ENCODE measurements around the gene E2F7.

E2F7 gene

GRCh38 chr12:77044721-77045120, 20.6 kb downstream of the E2F7 start:
- H3K27ac ChIP-seq (ENCODE audit: low read depth, low read length): no peak overlapping the region
- H3K27me3 ChIP-seq (ENCODE audit: control insufficient read depth in 1 of 2, insufficient read depth in 2 of 2, low read length in 2 of 2): no peaks in the 10 kb centered on the region
- no peak overlapping the region for H3K4me3 ChIP-seq (ENCODE audit: low read depth in 1 of 2, low read length in 2 of 2)
- no peaks in the 10 kb centered on the region for H3K9me3 ChIP-seq (ENCODE audit: low read length)
- H3K4me1 ChIP-seq (ENCODE audit: insufficient read depth, low read length): no peaks in the 10 kb centered on the region
- H3K9ac ChIP-seq (ENCODE audit: low read length): no peak overlapping the region
- no peaks in the 10 kb centered on the region for H3K36me3 ChIP-seq (ENCODE audit: insufficient read depth, low read length)

- no peaks in the 10 kb centered on the region for H3K4me1 ChIP-seq (ENCODE audit: insufficient read depth, low read length)
- H3K27me3 ChIP-seq (ENCODE audit: control insufficient read depth in 1 of 2, insufficient read depth in 2 of 2, low read length in 2 of 2): no peaks in the 10 kb centered on the region
- no peak overlapping the region for H3K9ac ChIP-seq (ENCODE audit: low read length)
- H3K36me3 ChIP-seq (ENCODE audit: insufficient read depth, low read length): no peaks in the 10 kb centered on the region
- no peak overlapping the region for H3K4me3 ChIP-seq (ENCODE audit: low read depth in 1 of 2, low read length in 2 of 2)
- H3K27ac ChIP-seq (ENCODE audit: low read depth, low read length): no peak overlapping the region
- H3K9me3 ChIP-seq (ENCODE audit: low read length): no peaks in the 10 kb centered on the region
These were observed 22.5 kb downstream of the E2F7 start for GRCh38 chr12:77042833-77043232.

DNA sequence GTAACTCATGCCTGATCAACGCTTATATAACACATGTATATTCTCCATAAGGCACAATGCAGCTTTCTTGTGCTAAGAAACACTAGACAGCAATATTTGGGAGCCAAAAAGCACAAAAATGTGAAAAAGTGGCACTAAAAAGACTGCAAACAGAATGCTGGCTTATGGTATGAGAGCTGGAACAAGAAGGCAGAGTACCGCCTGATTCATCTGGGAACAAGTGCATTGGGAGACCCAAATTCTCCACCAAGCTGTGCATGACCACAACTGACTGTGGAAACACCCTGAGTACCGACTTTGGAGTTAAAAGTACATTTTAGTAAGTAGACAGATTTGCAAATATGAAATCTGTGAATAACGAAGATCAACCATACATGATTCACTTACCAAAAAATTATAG, 25.1 kb downstream of the E2F7 start:
- H3K27ac ChIP-seq (ENCODE audit: low read depth, low read length): no peak overlapping the region
- H3K36me3 ChIP-seq (ENCODE audit: insufficient read depth, low read length): no peaks in the 10 kb centered on the region
- H3K4me1 ChIP-seq (ENCODE audit: insufficient read depth, low read length): no peaks in the 10 kb centered on the region
- no peak overlapping the region for H3K9ac ChIP-seq (ENCODE audit: low read length)
- no peaks in the 10 kb centered on the region for H3K9me3 ChIP-seq (ENCODE audit: low read length)
- no peaks in the 10 kb centered on the region for H3K27me3 ChIP-seq (ENCODE audit: control insufficient read depth in 1 of 2, insufficient read depth in 2 of 2, low read length in 2 of 2)
- H3K4me3 ChIP-seq (ENCODE audit: low read depth in 1 of 2, low read length in 2 of 2): no peak overlapping the region

- H3K27ac ChIP-seq (ENCODE audit: low read depth, low read length): no peak overlapping the region
- H3K36me3 ChIP-seq (ENCODE audit: insufficient read depth, low read length): no peaks in the 10 kb centered on the region
- no peak overlapping the region for H3K9ac ChIP-seq (ENCODE audit: low read length)
- H3K4me1 ChIP-seq (ENCODE audit: insufficient read depth, low read length): no peaks in the 10 kb centered on the region
- no peaks in the 10 kb centered on the region for H3K27me3 ChIP-seq (ENCODE audit: control insufficient read depth in 1 of 2, insufficient read depth in 2 of 2, low read length in 2 of 2)
- no peak overlapping the region for H3K4me3 ChIP-seq (ENCODE audit: low read depth in 1 of 2, low read length in 2 of 2)
- no peaks in the 10 kb centered on the region for H3K9me3 ChIP-seq (ENCODE audit: low read length)
These were observed 30.1 kb downstream of the E2F7 start for GRCh38 chr12:77035226-77035625.

GRCh38 chr12:77033658-77034536, 31.5 kb downstream of the E2F7 start:
- no peaks in the 10 kb centered on the region for H3K4me1 ChIP-seq (ENCODE audit: insufficient read depth, low read length)
- no peak overlapping the region for H3K27ac ChIP-seq (ENCODE audit: low read depth, low read length)
- no peaks in the 10 kb centered on the region for H3K27me3 ChIP-seq (ENCODE audit: control insufficient read depth in 1 of 2, insufficient read depth in 2 of 2, low read length in 2 of 2)
- no peak overlapping the region for H3K4me3 ChIP-seq (ENCODE audit: low read depth in 1 of 2, low read length in 2 of 2)
- H3K9me3 ChIP-seq (ENCODE audit: low read length): no peaks in the 10 kb centered on the region
- H3K9ac ChIP-seq (ENCODE audit: low read length): no peak overlapping the region
- no peaks in the 10 kb centered on the region for H3K36me3 ChIP-seq (ENCODE audit: insufficient read depth, low read length)

DNA sequence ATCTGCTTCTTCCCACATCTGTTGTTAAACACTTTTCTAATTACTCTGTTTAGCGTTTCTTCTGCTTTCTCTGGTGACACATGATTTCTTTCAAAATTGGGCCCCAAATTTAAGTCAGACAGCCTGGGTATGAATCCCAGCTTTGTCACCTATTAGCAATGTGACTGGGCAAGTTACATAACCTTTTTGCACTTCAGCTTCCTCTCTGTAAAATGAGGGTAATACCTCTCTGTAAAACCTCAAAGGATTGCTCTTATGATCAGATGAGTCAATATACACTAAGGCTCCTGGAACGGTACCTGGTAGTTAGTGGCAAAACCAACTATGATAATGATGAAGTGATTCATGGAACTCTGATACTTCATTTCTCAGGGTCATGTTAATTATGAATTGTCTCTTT, 33.0 kb downstream of the E2F7 start:
- H3K36me3 ChIP-seq (ENCODE audit: insufficient read depth, low read length): no peaks in the 10 kb centered on the region
- H3K9ac ChIP-seq (ENCODE audit: low read length): no peak overlapping the region
- no peak overlapping the region for H3K27ac ChIP-seq (ENCODE audit: low read depth, low read length)
- H3K4me3 ChIP-seq (ENCODE audit: low read depth in 1 of 2, low read length in 2 of 2): no peak overlapping the region
- H3K9me3 ChIP-seq (ENCODE audit: low read length): no peaks in the 10 kb centered on the region
- H3K27me3 ChIP-seq (ENCODE audit: control insufficient read depth in 1 of 2, insufficient read depth in 2 of 2, low read length in 2 of 2): no peaks in the 10 kb centered on the region
- no peaks in the 10 kb centered on the region for H3K4me1 ChIP-seq (ENCODE audit: insufficient read depth, low read length)

DNA sequence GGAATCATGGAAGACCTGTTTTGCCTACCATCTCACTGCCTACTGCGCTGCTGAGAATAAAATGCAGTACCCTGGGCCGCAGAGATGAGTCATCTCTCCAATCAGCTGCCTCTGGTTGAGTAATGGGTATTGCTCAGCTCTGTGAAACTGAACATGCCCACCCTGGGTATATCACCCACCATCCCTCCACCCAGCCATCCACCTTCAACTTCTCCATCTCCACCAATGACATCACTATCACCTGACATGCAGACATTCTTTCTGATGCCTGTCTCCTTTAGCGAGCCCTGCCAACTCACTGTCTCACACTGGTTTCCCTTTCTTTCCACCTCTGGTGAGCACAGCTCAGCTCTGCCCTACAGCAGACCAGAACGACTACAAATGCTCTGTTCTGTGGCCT, 33.6 kb downstream of the E2F7 start:
- no peak overlapping the region for H3K27ac ChIP-seq (ENCODE audit: low read depth, low read length)

DNA sequence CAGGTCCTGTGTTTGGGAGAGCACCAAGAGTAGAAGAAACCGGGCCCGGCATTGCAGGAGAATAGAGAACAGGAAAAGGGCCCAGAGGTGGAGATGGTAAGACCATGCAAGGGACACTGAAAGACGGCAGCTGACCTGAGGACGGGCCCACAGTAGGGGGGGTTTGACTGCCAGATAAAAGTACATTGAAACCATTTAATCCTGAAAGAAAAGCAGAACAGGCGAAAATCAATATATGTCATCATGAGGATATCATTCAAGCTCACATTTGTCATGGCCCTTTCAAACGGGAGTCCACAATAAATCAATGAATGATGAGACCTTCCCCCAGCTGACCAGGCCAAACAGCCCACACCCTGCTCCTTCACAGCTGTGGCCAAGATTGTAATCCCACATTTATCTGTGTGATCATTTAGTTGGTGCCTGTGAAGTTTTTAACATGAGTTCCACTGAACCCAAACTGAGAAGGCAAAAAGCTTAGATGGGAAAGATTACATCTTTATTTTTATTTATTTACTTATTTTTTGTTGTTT, 39.5 kb downstream of the E2F7 start:
- H3K27me3 ChIP-seq (ENCODE audit: control insufficient read depth in 1 of 2, insufficient read depth in 2 of 2, low read length in 2 of 2): no peaks in the 10 kb centered on the region
- no peaks in the 10 kb centered on the region for H3K36me3 ChIP-seq (ENCODE audit: insufficient read depth, low read length)
- H3K9ac ChIP-seq (ENCODE audit: low read length): no peak overlapping the region
- H3K4me3 ChIP-seq (ENCODE audit: low read depth in 1 of 2, low read length in 2 of 2): no peak overlapping the region
- no peaks in the 10 kb centered on the region for H3K9me3 ChIP-seq (ENCODE audit: low read length)
- H3K4me1 ChIP-seq (ENCODE audit: insufficient read depth, low read length): no peaks in the 10 kb centered on the region
- H3K27ac ChIP-seq (ENCODE audit: low read depth, low read length): no peak overlapping the region

More for the DNA sequence above, 33.6 kb downstream of the E2F7 start:
- no peaks in the 10 kb centered on the region for H3K27me3 ChIP-seq (ENCODE audit: control insufficient read depth in 1 of 2, insufficient read depth in 2 of 2, low read length in 2 of 2)
- no peak overlapping the region for H3K9ac ChIP-seq (ENCODE audit: low read length)
- H3K4me1 ChIP-seq (ENCODE audit: insufficient read depth, low read length): no peaks in the 10 kb centered on the region
- no peaks in the 10 kb centered on the region for H3K9me3 ChIP-seq (ENCODE audit: low read length)
- H3K4me3 ChIP-seq (ENCODE audit: low read depth in 1 of 2, low read length in 2 of 2): no peak overlapping the region
- no peaks in the 10 kb centered on the region for H3K36me3 ChIP-seq (ENCODE audit: insufficient read depth, low read length)

DNA sequence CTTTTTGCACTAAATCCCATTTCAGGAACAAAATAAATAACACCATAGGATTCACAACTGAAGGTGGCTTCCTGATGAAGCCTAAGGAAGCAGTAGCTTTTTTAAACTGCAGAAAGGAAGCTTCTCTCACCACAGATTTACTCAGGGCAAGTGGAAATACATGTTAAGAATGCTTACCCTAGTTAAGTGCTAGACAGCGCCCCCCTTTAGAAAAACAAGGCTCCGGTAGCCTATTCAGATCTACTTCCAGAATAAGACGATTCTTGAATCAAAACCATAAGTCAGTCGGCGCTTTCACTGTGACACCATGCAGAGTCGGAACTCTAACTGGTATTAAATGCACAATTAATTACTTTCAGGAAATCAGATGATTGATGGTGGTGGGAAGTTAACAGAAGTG, 41.9 kb downstream of the E2F7 start:
- Histone ChIP-seq H3K9me3 (ENCODE audit: low read length) (no peaks in the 10 kb centered on the region), H3K27me3 (ENCODE audit: control insufficient read depth in 1 of 2, insufficient read depth in 2 of 2, low read length in 2 of 2) (no peaks in the 10 kb centered on the region), H3K27ac (ENCODE audit: low read depth, low read length) (no peak overlapping the region), H3K36me3 (ENCODE audit: insufficient read depth, low read length) (no peaks in the 10 kb centered on the region), H3K9ac (ENCODE audit: low read length) (no peak overlapping the region), H3K4me1 (ENCODE audit: insufficient read depth, low read length) (no peaks in the 10 kb centered on the region), H3K4me3 (ENCODE audit: low read depth in 1 of 2, low read length in 2 of 2) (no peak overlapping the region)

DNA sequence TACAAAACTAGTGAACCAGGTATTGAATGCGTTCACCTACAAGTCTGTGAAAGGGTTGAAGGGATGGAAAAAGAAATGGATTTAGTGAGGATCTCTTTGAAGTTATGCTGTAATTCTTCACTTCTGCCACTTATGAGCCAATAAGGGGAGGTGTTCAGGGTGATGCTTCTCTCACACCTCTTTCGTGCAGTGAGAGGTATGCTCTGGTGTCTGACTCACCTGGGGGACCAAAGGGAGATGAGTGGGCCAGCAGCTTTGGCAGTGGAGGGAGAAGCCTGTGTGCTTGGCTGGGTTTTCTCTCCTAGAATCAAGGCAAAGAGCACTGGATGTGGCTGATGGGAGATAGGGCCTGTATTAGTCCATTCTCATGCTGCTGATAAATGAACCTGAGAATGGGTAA, 45.4 kb downstream of the E2F7 start:
- Histone ChIP-seq H3K9me3 (ENCODE audit: low read length) (no peaks in the 10 kb centered on the region), H3K27me3 (ENCODE audit: control insufficient read depth in 1 of 2, insufficient read depth in 2 of 2, low read length in 2 of 2) (no peaks in the 10 kb centered on the region), H3K4me1 (ENCODE audit: insufficient read depth, low read length) (no peaks in the 10 kb centered on the region), H3K9ac (ENCODE audit: low read length) (no peak overlapping the region), H3K27ac (ENCODE audit: low read depth, low read length) (no peak overlapping the region), H3K4me3 (ENCODE audit: low read depth in 1 of 2, low read length in 2 of 2) (no peak overlapping the region), H3K36me3 (ENCODE audit: insufficient read depth, low read length) (no peaks in the 10 kb centered on the region)

DNA sequence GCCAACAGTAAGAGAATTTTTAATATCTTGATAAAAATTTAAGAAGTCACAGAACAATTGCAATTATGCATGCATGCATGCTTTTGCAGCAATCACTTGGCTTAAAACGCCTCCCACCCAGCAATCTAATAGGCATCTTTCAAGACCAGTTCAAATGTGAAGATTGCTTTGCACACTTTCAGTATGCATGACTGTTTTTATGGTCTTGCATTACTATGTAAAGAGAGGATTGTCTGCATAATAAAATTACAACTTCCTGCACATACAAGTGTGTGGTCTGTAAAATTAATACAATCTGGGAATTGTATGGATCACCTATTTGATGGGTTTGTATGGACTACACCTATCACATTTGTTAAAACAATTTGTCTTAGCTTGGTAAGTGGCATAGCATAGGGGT, 48.8 kb downstream of the E2F7 start:
- no peaks in the 10 kb centered on the region for H3K9me3 ChIP-seq (ENCODE audit: low read length)
- H3K27ac ChIP-seq (ENCODE audit: low read depth, low read length): no peak overlapping the region
- no peaks in the 10 kb centered on the region for H3K4me1 ChIP-seq (ENCODE audit: insufficient read depth, low read length)
- H3K27me3 ChIP-seq (ENCODE audit: control insufficient read depth in 1 of 2, insufficient read depth in 2 of 2, low read length in 2 of 2): no peaks in the 10 kb centered on the region
- H3K4me3 ChIP-seq (ENCODE audit: low read depth in 1 of 2, low read length in 2 of 2): no peak overlapping the region
- no peaks in the 10 kb centered on the region for H3K36me3 ChIP-seq (ENCODE audit: insufficient read depth, low read length)
- H3K9ac ChIP-seq (ENCODE audit: low read length): no peak overlapping the region

DNA sequence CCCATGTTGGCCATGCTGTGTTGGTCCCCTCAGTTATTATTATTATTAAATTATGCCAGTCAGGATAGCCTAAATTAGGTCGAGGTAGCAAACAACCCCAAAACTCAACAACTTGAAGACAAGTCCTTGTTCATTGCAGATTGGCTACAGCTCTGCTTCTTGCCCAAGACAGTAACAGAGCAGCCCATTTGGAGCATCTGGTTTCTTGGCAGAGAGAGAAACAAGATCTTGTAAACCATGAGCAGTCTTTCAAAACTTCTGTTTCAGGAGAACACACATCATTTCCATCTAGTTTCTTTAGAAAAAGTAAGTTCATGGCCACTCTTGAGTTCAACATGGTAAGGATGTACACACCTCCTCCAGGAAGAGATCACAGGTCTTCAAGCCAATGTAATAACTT, 52.3 kb downstream of the E2F7 start:
- no peak overlapping the region for H3K27ac ChIP-seq (ENCODE audit: low read depth, low read length)
- no peak overlapping the region for H3K9ac ChIP-seq (ENCODE audit: low read length)
- H3K36me3 ChIP-seq (ENCODE audit: insufficient read depth, low read length): no peaks in the 10 kb centered on the region
- peaks cover 5% of the 10 kb centered on the region for H3K4me1 ChIP-seq (ENCODE audit: insufficient read depth, low read length)
- H3K4me3 ChIP-seq (ENCODE audit: low read depth in 1 of 2, low read length in 2 of 2): no peak overlapping the region
- H3K9me3 ChIP-seq (ENCODE audit: low read length): no peaks in the 10 kb centered on the region
- H3K27me3 ChIP-seq (ENCODE audit: control insufficient read depth in 1 of 2, insufficient read depth in 2 of 2, low read length in 2 of 2): no peaks in the 10 kb centered on the region
